ENCODE data around the gene TKT.
A peak's percentile ranks its signal among the peaks of the same experiment; 100 is the strongest.

TKT gene

DNA sequence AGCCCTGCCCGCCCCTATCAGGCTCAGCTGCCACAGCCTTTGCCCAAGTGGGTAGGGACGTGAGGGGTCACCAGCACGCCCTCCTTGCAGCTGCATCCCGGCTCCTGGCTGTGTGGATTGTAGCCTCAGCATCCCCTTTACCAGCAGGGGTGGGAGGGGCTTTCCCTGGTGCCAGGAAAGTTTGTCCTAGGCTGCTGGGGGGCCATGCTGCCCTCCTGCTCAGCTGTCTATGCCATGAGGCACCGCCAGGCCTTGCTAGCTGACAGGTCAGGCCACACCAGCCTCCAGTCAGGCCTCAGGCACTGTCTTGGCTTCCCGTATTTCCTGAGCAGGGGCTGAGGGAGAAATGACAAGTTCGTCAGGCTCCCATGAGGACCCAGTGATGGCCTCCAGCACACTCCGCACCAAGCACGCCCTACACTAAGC, 32.3 kb downstream of the TKT start:
- no peak for DNase-seq

DNA sequence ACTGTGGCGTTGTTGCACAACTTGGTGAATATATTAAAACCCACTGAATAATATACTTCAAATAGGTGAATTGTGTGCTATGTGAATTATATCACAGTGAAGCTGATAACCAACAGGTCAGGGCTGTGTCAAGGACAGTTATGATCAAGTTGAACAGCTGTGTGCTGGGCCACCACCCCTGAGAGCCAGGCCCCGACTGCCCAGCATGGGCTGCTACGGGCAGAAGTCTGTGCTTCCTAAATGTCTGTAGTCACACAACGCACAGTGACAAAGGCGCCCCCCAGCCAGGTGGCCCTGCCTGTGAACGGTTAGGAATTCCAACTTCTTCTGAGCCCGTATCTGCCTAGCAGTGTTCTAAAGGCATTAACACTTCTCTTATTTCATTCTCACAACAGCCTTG, 32.8 kb downstream of the TKT start:
- DNase-seq: no peak

DNA sequence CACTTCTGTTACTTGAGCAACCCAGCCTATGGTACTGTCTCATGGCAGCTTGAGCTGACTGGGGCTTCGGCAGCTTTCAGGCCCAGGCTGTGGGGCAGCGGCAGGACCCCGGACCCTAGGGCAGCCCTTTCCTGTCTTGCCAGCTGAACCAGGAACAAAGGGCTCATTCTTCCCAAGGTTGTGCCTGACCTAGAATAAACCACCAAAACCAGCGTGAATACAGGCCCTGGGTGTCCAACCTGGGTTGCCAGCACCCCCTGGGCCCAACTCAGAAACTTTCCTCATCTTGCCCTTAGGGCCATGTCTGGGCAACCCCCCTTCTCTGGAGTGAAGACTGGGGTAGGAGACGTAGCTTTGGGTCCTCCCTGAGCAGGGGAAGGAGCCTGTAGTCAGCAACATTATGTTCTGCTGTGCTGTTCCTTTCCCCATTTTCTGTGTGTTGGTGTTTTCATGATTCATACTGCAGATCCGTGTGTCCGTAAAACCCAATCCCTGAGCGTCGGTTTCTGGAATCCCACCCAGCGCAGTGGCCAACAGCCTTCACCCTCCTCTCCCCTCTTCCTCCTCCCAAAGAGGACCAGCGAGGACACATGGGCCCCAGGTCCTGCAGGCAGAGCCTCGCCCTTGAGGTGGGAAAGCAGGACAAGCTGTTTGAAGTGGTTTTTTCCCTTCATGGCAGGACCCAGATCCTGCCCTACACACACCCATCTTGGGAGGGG, 33.5 kb downstream of the TKT start:
- no peak for DNase-seq

DNA sequence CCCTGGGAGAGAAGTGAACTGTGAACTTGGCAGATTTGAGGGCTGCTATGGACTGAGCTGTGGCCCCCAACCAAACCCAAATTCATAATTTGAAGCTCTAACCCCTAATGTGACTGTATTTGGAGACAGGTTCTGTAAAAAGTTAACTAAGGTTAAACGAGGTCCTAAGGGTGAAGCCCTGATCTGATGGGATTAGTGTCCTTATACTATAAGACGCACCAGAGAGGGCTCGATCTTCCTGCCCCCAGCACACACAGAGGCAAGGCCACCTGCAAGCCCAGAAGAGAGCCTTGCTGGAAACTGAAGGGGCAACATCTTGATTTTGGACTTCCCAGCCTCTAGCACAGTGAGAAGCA, 34.0 kb downstream of the TKT start:
- DNase-seq: no peak

DNA sequence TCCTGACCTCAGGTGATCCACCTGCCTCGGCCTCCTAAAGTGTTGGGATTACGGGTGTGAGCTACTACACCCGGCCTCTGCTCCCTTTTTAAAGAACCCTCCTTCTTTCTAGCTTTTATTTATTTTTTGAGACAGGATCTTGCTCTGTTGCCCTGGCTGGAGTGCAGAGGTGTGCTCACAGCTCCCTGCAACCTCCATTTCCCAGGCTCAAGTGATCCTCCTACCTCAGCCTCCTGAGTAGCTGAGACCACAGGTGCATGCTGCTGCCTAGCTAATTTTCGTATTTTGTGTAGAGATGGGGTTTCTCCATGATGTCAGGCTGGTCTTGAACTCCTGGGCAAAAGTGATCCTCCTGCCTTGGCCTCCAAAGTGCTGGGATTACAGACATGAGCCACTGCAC, 34.5 kb downstream of the TKT start:
- no peak for DNase-seq

DNA sequence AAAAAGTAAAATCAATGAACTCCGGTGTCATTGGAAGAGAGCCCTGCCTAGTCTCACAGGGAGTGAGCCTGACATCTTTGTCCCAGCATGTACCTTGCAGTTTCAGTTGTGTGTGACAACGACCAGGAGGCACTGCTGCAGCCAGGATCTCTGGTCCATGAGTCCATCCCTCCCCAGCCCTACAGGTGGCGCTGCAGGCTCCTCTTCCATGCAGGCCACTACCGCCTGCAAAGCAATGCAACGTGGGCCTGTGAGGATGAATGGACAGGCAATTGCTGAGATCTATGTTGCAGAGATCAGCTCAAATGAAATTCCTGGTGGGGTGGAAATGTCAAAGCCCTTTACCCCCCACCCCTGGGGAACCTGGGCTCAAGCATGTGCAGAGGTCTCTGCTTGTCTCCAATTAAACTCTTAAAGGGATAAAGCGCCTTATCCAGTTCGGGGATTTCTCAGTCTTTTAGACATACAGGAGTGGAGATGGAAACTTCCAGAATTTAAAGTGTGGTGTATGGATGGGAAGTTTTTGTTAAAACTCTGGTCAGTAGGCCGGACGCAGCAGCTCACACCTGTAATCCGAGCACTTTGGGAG, 35.8 kb downstream of the TKT start:
- peak; percentile 42 for DNase-seq

DNA sequence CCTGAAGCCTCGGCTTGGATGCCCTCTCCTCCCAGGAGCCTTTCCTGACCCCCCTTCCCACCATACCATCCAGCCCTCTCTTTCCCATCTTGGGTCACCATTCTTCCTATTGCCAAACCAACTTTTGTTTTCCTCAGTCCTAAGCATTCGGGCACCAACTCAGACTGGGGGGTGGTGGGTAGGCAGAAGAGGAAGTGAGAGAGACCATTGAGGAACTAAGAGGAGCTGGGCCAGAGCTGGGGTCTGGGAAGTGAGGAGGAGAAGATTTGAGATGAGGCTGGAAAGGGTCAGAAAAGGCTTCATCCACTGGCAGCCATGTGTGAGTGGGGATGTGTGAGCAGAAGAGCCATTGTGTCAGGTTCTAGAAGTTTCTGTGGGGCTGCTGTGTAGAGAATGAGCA, 37.7 kb downstream of the TKT start:
- DNase-seq: no peak

DNA sequence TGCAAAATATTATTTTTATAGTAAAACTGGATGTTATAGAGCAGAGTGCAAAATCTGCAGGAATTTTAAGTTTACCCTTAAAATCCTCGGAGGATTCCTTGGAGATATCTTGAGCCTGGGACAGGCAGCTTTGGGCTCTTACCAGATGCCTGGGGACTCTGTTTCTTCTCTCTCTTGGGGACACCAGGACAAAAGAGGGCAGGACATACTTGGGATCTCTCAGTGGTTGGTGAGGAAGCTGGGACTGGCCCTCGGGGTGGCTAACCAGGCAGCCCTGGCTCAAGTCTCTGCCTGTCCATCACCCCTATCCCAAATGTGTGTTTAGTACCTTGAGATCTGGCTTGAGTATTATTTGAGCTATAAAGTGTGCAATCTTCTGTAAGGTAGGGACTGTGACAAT, 38.6 kb downstream of the TKT start:
- no peak for DNase-seq

DNA sequence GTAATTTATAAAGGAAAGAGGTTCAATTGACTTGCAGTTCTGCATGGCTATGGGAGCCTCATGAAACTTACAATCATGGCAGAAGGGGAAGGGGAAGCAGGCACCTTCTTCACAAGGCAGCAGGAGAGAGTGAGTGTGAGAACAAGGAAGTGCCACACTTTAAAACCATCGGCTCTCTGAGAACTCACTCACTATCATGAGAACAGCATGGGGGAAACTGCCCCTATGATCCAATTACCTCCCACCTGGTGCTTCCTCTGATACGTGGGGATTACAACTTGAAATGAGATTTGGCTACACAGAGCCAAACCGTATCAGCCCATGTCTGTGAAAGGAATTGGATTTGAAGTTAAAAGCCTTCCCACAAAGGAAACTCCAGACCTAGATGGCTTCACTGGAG, 39.1 kb downstream of the TKT start:
- no peak for DNase-seq

DNA sequence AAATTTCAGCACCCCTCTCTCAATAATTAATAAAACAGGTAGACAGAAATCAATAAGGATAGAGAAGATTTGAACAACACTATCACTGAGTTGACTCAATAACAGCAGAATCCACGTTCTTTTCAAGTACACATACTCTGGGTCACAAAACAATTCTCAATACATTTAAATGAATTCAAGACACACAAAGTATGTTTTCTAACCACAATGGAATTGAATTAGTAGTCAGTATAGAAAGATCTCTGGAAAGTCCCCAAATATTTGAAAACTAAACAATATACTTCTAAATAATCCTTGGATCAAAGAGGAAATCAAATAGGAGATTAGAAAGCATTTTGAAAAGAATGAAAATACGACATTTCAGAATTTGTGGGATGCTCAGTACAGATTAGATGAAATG, 40.0 kb downstream of the TKT start:
- DNase-seq: no peak

DNA sequence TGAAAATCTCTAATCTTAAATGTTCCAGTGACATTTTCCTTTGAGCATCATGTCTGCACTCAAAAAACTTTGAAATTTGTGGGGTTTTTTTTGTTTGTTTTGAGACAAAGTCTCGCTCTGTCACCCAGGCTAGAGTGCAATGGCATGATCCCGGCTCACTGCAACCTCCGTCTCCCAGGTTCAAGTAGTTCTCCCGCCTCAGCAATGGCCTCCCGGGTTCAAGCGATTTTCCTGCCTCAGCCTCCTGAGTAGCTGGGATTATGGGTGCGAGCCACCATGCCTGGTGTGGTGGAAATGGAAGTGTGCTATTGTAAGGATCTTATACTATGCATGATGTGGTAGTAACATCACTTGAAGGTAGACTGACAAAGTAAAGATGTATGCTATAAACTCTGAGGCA, 42.5 kb downstream of the TKT start:
- no peak for DNase-seq

DNA sequence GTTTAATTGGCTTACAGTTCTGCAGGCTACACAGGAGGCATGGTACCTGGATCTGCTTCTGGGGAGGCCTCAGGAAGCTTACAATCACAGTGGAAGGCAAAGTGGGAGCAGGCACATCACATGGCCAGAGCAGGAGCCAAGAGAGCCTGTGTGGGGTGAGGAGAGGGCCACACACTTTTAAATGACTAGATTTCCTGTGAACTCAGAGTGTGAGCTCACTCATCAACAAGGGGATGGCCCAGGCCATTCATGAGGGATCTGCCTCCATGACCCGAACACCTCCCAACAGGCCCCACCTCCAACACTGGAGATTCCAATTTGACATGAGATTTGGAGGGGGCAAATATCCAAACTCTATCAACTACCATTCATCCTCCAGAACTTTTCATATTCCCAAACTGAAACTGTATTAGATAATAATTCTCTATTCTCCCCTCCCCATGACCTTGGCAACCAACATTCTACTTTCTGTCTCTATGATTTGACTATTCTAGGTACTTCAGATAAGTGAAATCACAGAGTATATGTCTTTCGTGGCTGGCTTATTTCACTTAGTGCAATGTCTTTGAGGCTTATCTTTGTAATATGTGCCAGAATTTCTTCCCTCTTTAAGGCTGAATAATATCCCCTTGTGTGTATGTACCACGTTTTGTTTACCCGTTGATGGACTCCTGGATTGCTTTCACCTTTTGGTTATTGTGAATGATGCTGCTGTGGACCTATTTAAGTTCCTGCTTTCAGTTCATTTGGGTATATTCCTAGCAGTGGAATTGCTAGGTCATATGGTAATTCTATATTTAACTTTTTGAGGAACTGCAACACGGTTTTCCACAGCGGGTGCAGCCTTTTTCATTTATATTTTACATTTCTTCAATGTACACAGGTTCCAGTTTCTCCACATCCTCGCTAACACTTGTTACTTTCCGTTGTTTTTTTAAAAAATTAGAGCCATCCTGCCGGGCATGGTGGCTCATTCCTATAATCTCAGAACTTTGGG, 43.8 kb downstream of the TKT start:
- DNase-seq: no peak

DNA sequence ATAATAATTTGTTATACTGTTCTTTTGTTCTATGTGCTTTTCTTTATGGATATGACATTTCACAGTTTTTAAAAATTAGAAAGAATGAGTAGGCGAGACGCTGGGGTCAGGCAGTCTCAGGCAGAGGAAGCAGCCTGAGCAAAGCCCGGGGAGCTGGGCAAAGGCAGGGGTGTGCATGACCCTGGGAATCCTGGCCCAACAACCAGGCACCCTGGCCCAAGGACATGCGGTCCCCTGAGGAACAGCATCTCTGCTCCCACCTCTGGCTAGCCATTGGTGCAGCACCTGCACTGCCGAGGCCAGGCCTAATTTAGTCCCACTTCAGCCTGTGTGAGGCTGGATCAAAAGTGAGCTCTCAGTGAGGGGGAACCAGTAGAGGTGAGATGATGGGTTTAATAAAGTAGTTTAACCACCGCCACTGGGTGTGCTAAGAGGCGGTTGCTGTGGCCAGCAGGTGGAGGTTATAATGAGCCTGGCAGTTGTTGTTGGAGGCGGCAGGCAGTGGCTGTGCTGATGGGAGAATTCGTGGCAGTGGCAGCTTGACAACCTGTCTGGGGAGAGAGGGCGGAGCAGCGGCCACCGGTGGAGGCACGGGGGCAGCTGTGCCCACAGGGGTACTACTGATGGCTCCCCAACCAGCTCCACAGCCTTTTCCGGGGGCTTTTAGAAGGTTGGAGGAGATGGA, 53.3 kb downstream of the TKT start:
- no peak for DNase-seq

DNA sequence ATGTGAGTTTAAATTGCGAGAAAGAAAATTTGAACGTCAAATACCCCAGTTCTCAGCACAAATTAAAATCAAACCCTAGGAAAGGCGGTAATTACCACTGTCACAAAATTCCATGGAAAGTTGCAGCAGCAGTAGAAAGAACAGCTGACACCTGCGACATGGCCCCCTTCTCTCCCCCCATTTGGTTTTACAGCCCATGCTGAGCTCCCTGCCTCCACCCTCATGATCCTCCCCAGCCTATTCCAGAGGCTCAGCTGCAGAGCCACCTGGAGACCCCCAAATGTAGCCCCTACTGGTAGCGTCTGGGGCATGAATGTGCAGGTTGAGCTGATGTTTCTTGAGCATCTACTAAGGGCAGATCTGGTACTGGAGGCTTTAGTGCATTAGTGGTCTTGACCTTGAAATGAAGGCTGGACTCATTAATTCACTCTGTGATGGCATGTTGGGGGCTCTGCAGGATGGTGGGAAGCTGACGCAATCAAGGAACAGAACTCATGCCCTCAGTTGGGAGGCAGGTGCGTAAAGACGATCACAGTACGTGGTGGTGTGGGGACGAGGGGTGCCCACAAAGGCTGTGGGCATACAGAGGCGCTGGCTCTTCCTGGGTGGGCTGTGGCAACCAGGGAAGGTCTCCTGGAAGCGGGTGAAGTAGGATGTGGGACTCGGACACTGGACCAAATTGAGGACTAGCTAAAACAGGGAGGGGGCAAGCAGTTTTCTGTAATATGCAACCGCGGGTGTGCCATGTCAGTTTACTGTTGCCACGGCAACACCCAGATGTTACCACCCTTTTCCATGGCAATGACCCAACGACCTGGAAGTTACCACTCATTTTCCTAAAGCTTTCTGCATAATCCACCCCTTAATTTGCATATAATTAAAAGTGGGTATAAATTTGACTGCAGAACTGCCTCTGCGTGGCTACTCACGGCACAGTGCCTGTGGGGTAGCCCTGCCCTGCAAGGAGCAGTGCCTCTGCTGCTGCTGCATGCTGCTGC, 55.0 kb downstream of the TKT start:
- no peak for DNase-seq

DNA sequence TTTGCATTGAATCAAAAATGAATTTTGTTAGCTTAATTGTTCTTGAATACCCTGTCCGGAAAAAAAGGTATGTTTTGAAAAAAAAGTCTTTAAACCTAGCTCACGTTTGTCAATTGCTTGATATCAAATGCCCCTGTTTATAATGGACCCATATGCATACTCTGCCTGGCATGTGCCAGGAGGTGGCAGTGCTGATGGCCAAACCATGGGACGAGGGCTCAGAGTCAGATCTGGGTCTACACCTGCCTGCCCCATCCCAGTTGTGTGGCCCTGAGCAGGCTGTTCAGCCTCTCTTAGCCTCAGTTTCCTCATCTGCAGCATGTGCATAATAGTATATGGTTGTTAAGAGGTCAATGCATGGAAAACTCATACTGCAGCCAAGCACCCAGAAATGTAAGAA, 56.0 kb downstream of the TKT start:
- DNase-seq: no peak

DNA sequence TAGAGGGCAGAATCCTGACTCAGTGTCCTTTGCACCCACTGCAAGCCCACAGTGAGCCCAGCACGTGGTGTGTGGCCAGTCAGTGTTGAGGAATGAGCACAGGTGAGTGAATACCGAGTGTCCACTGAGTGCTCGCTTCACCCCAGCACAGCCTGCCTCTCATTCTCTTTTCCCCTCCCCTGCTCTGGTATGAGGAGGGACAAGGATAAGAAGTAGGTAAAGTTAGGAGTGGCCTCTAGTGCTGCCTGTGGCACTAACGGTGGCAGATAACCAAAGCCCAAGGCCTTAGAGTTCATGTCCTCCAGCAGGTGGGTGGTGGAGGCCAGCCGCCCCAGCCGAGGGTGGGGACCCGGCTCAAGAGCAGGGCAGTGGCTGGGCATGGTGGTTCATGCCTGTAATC, 56.8 kb downstream of the TKT start:
- no peak for DNase-seq

DNA sequence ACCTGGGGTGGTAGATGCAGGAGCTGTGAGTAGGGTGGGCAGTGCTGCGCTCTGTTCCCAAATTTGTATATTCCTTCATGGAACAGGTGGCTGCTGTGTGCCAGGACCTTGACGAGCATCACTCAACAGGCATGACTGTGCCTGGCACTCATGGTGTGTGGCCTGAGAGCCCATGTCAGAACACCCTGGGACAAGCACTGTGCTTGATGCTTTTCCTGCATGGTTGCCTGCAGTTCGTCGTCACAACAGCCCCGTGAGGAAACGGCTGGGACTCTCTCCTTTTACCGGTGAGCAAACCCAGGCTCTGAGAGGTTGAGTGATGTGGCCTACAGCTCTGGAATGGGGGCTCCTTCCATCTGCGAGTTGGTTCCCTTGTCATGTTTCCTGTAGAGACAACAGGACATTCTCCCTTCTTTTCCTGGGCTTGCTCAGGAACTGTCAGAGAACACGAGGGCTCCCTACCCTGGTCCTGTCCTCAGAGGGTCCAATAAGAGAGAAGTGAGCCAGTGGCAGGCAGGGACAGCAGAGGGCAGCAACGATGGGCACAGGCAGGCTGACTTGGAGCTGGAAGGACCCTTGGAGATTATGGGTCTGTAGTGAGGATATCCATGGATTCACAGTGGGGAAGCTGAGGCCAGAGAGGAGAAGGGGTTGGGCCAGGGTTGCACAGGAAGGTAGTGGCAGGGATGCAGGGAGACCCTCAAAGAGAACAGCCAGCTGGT, 57.4 kb downstream of the TKT start:
- DNase-seq: no peak

DNA sequence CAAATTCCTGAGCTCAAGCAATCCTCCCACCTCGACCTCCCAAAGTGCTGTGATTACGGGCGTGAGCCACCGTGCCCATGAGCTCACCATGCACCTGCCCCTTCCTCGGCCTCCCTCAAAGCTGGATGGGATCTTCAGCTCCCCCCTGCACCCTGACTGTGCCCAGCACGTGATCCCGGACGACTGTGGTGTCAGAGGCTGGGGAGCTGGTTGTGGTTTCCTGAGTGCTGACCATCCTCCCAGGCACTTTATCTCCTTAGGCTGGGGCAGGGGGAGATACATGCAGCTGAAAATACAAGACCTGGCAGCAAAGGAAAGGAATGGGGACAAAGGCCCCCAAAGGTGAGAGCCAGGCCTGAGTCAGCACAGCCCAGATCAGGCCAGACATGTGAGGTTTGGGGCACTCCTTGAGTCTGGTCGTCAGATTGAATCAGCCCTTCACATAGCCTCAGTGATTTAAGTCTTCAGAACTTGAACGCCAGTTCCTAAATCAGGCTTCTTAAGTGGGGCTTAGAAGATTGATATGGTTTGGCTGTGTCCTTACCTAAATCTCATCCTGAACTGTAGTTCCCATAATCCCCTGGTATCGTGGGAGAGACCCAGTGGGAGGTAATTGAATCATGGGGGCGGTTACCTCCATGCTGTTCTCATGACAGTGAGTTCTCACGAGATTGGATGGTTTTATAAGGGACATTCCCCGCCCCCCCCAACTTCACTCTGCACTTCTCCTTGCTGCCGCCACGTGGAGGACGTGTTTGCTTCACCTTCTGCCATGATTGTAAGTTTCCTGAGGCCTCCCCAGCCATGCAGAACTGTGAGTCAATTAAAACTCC, 59.0 kb downstream of the TKT start:
- no peak for DNase-seq

DNA sequence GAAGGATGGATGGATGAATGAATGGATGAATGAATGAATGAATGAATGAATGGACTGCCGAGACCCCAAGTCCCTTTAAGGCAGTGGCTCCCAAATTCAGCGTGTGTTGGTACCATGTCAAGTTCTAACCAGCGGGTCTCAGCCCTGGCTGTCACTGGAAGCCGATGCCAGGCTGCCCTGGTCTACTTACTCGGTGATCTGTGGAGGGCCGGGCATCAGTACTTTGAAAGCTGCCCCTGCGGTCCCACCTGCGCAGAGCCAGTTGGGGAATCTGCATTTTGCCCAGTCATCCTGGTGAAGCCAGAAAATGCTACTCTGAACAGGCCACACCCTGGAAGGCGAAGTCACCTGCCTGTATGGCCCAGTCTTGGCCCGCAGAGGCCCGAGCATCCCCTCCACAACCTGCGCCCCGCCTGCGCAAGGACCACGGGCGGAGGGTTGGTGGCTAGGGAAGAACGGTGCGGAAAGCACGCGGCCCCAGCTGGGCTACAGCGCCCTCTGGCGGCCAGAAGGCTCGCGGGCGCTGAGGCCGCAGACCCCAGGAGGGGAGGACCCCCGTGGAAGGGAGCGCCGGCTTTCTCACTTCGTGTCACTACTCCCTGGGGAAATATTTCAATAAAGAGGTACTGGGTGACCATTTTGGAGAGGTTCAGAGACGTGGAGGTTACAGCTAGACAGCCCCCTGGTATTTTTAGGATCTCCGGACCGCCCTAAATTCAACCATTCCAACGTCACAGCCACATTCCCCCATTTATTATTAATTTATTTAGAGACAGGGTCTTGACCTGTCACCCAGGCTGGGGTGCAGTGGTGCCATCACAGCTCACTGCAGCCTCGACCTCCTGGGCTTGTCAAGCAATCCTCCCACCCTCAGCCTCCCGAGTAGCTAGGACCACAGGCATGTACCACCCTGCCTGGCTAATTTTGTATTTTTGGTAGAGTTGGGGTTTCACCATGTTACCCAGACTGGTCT, 59.9 kb downstream of the TKT start:
- DNase-seq: no peak
